Measurements from ENCODE around the gene ANGPTL3. TPM values are rescaled to one million over a fixed set of nuclear protein-coding genes. Genes with fewer than 3 reads are reported as not detected.

ANGPTL3 gene
- total RNA-seq, 4 donors from 2014 or later = 0.33 to 0.71 TPM; not detected in 2

DNA sequence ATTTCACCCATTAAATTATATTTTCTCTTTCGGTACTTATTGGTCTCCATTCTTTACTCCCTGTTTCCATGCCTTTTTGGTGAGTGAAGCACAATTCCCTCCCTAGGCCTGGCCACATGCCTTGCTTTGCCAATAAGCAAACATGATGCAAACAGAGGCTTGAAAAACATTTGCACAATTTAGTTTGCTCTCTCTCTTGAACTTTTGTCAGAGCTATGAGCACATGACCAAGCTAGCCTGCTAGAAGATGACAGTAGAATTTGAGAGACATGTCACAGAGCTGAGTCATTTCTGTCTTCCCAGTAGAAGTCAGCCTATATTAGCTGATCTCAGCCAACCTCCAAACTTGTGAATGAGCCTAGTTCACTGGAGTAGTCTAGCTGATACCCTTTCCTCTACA is 24.6 kb downstream of the ANGPTL3 start:
- DNase-seq = no peak
- peak in 1 of 2 donors; percentile 80 for ATAC-seq
- in situ Hi-C loops (cut with MboI; ENCODE audit: low sequenced_read_pairs in 4 of 4) (no loop called here), intact Hi-C loops (cut with DNase I; ENCODE audit: low total_unique reads) (no loop called here)
- Histone ChIP-seq H3K27ac (no peak overlapping the region), H3K27me3 (no peaks in the 10 kb centered on the region), H3K4me3 (no peak overlapping the region), H3K36me3 (peaks cover 0 to 6% of the 10 kb centered on the region in 2 donors), H3K9me3 (no peaks in the 10 kb centered on the region), H3K4me1 (no peaks in the 10 kb centered on the region)
- TF ChIP-seq POLR2A (IDR thresholded peaks at IDR 0.05) = no peak
- TF ChIP-seq, protein P1, sequence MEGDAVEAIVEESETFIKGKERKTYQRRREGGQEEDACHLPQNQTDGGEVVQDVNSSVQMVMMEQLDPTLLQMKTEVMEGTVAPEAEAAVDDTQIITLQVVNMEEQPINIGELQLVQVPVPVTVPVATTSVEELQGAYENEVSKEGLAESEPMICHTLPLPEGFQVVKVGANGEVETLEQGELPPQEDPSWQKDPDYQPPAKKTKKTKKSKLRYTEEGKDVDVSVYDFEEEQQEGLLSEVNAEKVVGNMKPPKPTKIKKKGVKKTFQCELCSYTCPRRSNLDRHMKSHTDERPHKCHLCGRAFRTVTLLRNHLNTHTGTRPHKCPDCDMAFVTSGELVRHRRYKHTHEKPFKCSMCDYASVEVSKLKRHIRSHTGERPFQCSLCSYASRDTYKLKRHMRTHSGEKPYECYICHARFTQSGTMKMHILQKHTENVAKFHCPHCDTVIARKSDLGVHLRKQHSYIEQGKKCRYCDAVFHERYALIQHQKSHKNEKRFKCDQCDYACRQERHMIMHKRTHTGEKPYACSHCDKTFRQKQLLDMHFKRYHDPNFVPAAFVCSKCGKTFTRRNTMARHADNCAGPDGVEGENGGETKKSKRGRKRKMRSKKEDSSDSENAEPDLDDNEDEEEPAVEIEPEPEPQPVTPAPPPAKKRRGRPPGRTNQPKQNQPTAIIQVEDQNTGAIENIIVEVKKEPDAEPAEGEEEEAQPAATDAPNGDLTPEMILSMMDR (IDR thresholded peaks at IDR 0.05 in 4 of 5, conservative IDR thresholded peaks at IDR 0.05 in 1 of 5) = no peak

DNA sequence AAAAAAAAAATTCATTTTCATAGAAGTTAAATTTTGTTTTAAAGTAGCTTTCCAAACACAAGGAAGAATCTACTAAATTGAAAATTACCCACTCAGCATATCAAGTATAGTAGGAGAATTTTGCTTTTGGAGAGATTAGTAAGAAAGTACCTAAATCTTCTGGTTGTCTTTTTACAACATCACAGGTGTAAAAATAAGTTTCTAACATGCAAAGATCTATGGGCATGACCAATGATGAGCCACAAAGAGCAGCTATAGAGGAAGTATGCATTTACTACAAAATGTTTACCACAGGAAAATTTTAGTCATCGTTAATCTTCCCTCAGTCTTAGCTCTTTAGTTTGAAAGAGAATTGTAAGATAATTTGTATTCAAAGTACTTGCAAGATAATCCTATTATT is 28.1 kb downstream of the ANGPTL3 start:
- Histone ChIP-seq H3K27ac (no peak overlapping the region), H3K4me1 (no peaks in the 10 kb centered on the region), H3K4me3 (no peak overlapping the region), H3K9me3 (no peaks in the 10 kb centered on the region), H3K27me3 (no peaks in the 10 kb centered on the region), H3K36me3 (peaks cover 0 to 6% of the 10 kb centered on the region in 2 donors)
- intact Hi-C loops (cut with DNase I; ENCODE audit: low total_unique reads) (no loop called here), in situ Hi-C loops (cut with MboI; ENCODE audit: low sequenced_read_pairs in 4 of 4) (no loop called here)
- no peak for DNase-seq
- no peak for ATAC-seq
- TF ChIP-seq, protein P1 (IDR thresholded peaks at IDR 0.05 in 4 of 5, conservative IDR thresholded peaks at IDR 0.05 in 1 of 5) = no peak
- TF ChIP-seq POLR2A (IDR thresholded peaks at IDR 0.05) = no peak

DNA sequence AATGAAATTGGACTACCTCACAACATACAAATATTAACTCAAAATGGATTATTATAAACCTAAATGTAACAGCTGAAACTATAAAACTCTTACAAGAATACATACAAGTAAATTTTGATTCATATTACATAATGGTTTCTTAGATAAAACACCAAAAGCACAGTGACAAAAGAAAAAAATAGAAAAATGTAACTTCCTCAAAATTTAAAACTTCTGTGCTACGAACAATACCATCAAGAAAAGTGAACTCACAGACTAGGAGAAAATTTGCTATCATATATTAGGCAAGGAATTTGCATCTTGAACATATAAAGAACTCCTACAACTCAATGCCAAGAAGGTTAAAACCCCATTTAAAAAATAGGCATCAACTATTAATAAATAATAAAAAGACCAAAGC is 31.2 kb downstream of the ANGPTL3 start:
- no peaks in the 10 kb centered on the region for H3K9me3 ChIP-seq
- ATAC-seq = no peak

DNA sequence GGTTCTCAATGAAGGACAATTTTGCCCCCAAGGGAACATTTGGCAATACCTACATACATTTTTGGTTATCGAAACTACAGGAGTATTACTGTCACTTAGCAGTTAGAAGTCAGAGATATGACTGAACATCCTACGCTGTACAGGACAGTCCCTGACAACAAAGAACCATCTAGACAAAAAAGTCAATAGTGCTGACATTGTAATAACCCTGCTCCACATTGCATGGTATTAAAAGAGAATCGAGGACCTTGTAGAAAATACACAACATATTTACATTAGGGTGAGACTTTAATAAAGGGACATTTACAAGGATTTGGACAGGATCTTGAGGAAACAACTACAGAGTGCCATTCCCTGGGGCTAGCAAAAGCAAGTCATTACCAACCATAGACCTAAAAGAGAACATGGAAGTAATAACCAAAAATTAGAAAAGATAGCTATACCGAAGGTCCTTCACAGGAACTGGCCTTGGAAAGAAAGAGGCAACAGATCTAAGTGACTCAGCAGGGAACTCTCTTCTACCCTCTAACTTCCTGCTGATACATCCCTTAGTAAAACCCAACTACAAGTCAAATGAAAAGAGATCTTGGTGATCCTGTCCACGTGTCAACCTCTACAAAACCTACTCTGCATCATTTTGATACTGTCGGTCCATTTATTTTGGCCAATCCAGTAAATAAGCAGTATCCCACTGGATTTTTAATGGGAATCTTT is 40.2 kb downstream of the ANGPTL3 start:
- Histone ChIP-seq H3K4me3 (no peak overlapping the region), H3K9me3 (no peaks in the 10 kb centered on the region), H3K4me1 (no peaks in the 10 kb centered on the region), H3K27ac (no peak overlapping the region), H3K27me3 (no peaks in the 10 kb centered on the region), H3K36me3 (peaks cover 0 to 14% of the 10 kb centered on the region in 2 donors)
- intact Hi-C loops (cut with DNase I; ENCODE audit: low total_unique reads) (no loop called here), in situ Hi-C loops (cut with MboI; ENCODE audit: low sequenced_read_pairs in 4 of 4) (no loop called here)
- ATAC-seq = no peak
- no peak for DNase-seq
- TF ChIP-seq, protein P1 (IDR thresholded peaks at IDR 0.05 in 4 of 5, conservative IDR thresholded peaks at IDR 0.05 in 1 of 5) = no peak
- no peak for TF ChIP-seq POLR2A (IDR thresholded peaks at IDR 0.05)

More for the DNA sequence above, 31.2 kb downstream of the ANGPTL3 start:
- Histone ChIP-seq H3K4me3 (no peak overlapping the region), H3K4me1 (no peaks in the 10 kb centered on the region), H3K27ac (no peak overlapping the region), H3K27me3 (no peaks in the 10 kb centered on the region), H3K36me3 (peaks cover 0 to 22% of the 10 kb centered on the region in 2 donors)
- TF ChIP-seq, protein P1 (IDR thresholded peaks at IDR 0.05 in 4 of 5, conservative IDR thresholded peaks at IDR 0.05 in 1 of 5) = no peak
- no peak for TF ChIP-seq POLR2A (IDR thresholded peaks at IDR 0.05)
- intact Hi-C loops (cut with DNase I; ENCODE audit: low total_unique reads) = no loop called here
- in situ Hi-C loops (cut with MboI; ENCODE audit: low sequenced_read_pairs in 4 of 4) = no loop called here
- DNase-seq = no peak

Data from gastrocnemius medialis (tissue), 4 donors.